Astrocyte of the cerebellum (primary cell): ENCODE results near the gene STAP2.

Experiments used
- DNase-seq: peaks from one replicate; pipeline ENCODE4 v3.0.0-alpha.2; 2011; ENCODE audit warnings: low read depth
- H3K4me3 ChIP-seq: 2 replicates; pipeline ENCODE4 v1.5.1; 2011; ENCODE audit warnings: mild to moderate bottlenecking, low read depth, low read length, moderate library complexity
- CTCF ChIP-seq: IDR thresholded peaks from 2 replicates; pipeline ENCODE4 v1.5.1; 2012; ENCODE audit warnings: low read length, low read depth, moderate library complexity, mild to moderate bottlenecking; ENCODE audit errors: missing control alignments
- in situ Hi-C: cut with HindIII; loops from 2 replicates; pipeline ENCODE4 v1.10.0; 2017; ENCODE audit warnings: low sequenced_read_pairs

Gene STAP2

GRCh38 chr19:4320419-4320818, 18.2 kb downstream of the STAP2 start:
- no peak overlapping the region for H3K4me3 ChIP-seq
- no peak for TF ChIP-seq CTCF
- no peak for DNase-seq
- in situ Hi-C loops: no loop called here

GRCh38 chr19:4319067-4319718, 19.4 kb downstream of the STAP2 start:
- no peak for TF ChIP-seq CTCF
- in situ Hi-C loops: no loop called here
- no peak for DNase-seq
- H3K4me3 ChIP-seq: no peak overlapping the region

GRCh38 chr19:4318460-4318859, 20.2 kb downstream of the STAP2 start:
- H3K4me3 ChIP-seq: no peak overlapping the region
- no peak for TF ChIP-seq CTCF
- no peak for DNase-seq
- in situ Hi-C loops: no loop called here

GRCh38 chr19:4316956-4317355, 21.7 kb downstream of the STAP2 start:
- TF ChIP-seq CTCF: no peak
- DNase-seq: no peak
- in situ Hi-C loops: no loop called here
- H3K4me3 ChIP-seq: no peak overlapping the region

- in situ Hi-C loops: no loop called here
- no peak for DNase-seq
- no peak for TF ChIP-seq CTCF
- H3K4me3 ChIP-seq: no peak overlapping the region
Observed at GRCh38 chr19:4313847-4314490, 24.7 kb downstream of the STAP2 start.

- no peak for DNase-seq
- H3K4me3 ChIP-seq: no peak overlapping the region
- TF ChIP-seq CTCF: no peak
- in situ Hi-C loops: no loop called here
Observed at GRCh38 chr19:4310247-4311121, 28.1 kb downstream of the STAP2 start.
